ENCODE data around the gene B4GALT1.

Gene B4GALT1

DNA sequence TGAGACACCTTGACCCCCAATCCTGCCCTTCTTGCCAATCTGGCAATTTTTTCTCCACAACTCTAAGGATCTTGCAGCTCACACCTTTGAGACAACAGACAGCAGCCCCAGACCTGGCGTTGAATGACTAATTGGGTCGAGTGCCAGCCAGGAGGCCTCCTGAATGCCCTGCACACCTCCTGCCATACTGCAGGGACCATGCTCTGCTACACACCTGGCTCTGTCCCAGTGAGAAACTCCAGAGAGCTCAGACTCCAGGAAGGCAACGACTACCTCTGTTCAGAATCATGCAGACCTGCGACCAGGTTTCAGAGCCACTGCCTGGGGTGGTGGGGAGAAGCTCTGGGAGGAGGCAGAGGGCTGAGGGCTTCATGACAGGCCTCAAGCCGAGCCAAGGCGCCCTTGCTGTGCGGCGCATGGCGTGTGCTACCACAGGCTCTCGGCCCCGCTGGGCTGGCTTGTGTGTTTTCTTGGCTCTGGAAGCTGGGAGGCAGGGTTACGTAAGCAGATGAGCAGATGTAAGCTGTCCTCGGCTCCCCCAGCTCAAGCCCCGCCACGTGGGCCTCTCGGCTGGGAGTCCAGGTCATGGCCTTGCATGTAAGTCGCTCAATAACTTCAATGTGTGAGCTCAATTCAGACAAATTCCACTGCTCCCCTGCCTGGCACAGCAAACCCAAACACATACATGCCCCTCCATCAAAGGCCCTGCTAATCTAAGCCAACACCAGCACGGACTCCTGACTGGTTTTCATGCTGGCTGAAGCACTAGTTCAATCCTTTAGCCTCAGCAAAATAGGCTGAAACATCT is 27.5 kb downstream of the B4GALT1 start:
- no peak for DNase-seq (ENCODE audit: low read depth)

DNA sequence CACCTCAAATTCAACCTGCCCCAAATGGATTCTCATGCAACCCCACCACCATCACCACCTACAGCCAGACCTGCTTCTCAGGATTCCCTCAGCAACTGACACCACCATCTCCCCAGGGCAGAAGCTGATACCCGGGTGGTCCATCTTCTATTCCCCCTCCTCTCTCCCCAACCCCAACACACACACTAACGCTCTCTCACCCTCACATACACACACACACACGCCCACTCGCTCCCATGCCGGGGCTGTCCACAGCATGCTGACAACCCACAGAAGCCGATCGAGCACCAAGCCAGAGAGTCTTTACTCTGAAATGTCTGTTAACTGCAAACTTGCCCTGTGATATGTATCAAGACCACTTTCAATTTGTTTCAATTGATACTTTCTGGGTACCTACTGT is 28.4 kb downstream of the B4GALT1 start:
- DNase-seq (ENCODE audit: low read depth) = no peak

DNA sequence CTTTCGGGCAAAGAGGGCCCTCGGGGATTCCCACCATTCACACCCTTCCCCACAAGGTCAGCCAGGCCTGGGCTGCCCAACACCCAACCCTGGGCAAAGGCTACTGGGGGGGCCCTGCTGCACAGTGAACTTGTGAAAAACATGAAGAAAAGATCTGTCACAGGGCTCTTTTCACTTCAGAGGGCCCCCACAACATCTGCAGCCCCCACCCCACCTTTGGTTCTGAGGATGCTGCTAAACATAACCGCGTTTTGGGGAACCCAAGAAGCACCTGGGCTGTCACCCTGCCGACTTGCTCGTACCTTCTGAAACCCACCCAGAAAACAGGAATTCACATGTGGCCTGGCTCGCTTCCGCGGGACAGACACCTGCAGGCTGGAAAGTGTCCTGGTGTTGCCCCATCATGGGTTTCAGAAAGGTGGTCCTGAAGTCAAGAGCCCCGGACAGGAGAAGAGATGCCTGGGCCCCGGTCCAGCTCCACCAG is 29.3 kb downstream of the B4GALT1 start:
- no peak for DNase-seq (ENCODE audit: low read depth)

DNA sequence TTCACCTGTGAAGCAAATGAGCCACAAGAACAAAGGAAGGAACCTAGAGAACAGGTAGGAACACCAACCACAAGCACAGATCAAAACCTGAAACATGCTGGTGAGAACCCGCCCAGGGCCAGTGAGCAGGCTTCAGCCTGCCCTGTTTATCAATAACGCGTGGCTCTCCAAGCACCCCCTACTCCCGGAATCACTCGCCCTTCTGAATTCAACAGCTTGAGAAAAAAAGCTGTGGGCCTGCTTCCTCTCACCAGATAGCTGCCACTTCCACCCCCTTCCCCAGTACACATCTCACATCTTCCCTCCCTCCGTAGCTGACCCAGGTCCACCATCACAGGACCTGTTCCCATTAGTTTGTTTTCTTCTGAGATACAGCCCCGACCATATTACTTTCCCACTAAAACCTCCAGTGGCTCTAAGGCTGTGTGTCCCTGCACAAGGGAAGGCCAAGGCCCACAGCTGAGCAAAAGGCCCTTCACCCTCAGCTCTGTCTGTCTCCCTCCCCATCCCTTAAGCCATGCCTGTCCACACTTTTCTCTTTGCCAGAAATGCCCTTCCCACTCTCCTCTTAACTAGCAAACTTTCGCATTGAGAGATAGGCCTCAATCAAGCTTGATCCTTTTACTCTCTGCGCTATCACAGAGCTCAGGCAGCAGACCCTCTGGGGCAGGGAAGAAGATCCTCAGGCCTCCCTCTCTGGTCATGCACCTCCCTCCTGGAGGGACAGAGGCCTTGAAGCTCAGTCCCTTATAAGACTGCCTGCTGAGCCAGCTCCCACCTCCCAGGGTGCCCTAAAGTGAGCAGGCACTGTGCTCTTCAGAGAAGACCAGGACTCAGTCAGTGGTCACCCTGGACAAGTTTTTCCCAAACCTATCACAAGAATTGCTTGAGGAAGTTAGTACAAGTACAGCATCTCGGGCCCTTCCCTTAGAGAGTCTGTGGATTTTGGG is 30.1 kb downstream of the B4GALT1 start:
- DNase-seq (ENCODE audit: low read depth) = no peak

DNA sequence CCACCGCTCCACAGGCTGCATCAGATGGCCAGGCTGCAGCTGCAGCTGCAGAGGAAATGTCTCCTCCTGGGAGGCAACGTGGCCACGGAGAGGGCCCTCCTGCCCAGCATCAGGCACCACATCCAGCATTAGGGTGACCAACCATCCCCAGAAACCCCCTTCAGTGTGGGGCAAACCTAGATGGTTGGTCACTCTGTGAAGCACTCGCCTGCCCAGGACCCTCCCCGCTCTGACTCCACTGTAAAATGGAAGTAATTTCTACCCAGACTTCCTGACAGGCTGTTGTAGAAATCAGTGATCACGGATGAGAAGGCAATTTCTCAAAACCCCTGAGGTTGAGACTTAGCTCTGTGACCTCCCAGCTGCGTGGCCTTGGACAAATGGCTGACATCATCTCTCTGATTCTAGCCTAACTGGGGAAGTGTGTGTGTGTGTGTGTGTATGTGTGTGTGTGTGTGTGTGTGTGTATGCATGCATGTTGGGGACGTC is 31.6 kb downstream of the B4GALT1 start:
- DNase-seq (ENCODE audit: low read depth) = no peak

DNA sequence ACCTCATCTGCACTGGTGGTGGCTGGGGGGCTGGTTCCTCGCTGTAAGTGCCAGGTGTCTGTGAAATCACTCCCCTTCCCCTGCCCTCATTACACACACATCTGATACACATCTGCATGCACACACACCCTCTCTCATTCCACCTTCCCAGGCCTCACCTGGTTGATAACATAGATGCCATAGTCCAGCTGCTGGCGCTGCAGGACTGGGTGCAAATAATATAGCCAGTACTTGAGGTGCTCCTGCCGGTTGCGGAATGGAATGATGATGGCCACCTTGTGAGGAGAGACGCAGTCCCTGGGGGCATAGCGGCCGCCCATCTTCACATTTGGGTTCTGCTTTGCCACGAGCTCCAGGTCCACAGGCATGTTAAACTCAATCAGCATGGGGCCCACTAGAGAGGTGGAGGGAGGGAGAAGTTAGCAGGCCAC is 32.1 kb downstream of the B4GALT1 start:
- DNase-seq (ENCODE audit: low read depth) = no peak

DNA sequence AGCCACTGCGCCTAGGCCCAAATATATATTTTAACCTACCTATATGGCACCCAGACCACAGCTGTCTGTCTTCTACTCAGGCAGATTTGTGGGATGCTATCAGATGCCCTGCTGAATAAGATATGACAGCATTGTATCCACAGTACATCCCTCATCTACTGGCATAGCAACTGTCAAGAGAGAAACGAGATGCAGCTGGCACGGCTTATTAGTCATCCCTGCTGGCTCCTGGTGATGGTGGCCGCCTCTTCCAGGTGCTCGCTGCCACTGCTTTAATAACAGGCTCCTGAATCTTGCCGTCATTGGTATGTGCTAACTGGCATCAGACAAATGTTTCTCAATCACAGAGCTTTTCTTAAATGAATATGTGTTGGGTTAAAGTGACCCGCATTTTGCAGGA is 34.0 kb downstream of the B4GALT1 start:
- DNase-seq (ENCODE audit: low read depth) = no peak

DNA sequence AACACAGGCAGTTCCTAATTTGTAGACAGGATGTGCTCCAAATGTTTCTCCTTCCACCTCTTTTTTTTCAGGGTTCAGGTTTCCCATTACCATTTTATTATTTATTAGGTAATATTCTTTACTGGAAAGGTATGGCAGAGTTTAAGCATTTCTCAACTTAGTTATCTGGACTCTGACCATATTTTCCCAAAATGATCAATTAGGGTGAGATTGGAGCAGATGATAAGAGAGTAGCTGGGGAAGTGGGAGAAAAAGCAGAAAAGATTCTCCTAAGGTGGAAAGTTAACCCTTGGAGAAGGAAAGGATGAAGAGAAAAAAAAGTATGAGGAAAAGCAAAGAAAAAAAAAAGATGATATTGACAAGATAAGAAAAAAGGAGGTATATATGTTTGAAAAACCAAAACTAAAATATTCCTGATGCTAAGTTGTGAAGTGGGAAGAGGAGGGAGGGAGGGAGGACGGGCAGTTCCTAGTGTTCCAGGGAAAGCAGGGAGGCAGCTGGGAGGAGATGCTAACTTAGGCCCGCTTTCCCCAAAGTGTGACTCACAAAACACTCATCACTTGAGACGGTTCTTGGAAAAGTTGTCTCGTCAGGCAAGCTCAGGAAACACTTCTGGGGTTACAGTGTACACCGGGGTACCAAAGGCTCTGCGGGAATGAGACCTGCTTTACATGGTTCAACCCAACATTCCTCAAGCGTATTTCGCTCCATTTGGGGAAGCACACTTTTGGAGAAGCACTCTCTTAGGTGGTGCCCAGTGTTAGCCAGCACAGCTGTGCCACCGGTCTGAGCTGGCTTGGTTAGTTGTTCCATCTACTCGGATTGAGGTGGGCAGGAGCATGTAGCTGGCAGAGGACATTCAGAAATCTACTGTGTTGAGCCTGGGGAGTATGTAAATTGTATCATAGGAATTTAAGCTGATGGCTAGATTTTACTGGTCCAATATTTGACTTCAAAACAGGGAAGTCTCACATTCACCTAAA is 35.1 kb downstream of the B4GALT1 start:
- no peak for DNase-seq (ENCODE audit: low read depth)

DNA sequence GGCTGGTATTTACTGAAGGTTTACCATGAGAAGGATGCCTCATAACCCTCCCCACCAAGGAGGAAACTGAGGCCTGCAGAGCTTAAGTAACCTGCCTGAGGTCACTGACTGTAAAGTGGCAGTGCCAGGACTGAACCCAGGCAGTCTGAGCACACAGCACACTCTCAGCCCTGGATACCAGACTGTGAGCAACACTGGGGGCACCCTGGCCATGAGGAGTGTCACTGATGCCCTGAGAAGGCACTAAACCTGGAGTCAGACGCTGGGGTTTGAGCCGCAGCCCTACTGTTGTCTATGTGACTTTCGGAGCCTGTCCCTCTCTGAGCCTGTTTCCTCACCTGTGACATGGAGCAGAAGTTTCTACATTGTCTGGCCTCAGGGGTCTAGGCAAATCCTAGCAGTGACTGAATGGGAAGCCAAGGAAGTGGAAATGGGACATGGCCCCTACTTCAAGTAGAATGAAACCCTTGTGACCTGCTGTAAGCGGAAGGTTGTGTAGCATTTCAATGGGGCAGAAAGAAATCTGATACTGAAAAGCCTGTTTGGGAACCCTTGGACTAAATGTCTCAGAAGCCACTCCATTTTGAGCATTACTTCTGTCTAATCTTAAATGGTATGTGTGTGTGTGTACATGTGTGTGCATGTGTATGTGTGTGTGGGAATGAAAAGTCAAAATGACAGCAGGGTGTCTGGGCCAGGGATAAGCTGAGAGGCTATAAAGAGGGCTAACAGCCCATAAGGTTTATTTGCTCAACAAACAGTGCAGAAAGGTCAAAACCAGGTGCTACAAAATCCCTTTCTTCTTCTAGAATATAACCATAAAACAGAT is 36.0 kb downstream of the B4GALT1 start:
- DNase-seq (ENCODE audit: low read depth) = no peak

DNA sequence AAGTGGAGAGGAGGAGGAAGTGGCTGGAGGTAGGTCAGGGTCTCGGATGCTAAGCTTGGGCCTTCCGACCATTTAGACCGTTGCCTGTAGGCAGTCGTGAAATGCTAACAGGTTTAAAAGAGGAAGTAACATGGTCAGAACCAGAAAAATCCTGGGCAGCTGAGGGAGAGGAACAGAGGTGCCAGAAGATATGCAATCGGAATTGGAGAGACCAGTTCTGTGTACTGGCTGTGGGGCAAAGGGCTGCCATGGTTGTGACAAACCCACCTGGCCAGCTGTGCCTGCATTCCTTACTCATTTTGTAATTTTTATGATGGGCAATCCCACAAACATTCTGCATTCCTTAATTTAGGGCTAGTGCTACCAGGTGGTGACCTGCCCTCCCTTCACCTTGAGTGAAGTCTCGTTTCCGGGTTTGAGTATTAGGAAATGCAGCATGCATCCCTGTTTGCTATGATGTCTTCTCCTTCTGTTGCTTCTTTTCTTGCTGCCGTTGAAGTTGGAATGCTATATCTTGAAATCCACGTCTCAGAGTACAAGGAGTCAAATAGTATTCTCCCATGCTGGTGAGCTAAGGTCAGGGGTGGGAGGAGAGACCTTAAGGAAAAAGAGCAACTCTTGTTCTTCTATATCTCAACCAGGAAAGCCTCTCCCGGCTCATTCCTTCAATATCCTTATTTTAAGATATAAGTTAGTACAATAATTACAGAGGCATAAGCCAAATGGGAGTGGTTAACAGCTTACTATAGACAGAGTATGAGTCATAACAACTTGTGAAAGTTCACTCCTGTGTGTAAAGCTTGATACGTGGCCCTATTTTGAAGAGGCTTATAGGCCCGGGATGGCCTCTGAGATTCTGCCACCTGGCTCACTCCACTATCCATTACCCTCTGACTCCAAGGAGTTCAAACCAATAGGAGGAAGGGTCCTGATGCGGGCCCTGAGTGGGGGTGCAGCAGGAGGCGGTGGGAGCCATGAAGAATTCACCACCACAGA is 37.0 kb downstream of the B4GALT1 start:
- DNase-seq (ENCODE audit: low read depth) = no peak

DNA sequence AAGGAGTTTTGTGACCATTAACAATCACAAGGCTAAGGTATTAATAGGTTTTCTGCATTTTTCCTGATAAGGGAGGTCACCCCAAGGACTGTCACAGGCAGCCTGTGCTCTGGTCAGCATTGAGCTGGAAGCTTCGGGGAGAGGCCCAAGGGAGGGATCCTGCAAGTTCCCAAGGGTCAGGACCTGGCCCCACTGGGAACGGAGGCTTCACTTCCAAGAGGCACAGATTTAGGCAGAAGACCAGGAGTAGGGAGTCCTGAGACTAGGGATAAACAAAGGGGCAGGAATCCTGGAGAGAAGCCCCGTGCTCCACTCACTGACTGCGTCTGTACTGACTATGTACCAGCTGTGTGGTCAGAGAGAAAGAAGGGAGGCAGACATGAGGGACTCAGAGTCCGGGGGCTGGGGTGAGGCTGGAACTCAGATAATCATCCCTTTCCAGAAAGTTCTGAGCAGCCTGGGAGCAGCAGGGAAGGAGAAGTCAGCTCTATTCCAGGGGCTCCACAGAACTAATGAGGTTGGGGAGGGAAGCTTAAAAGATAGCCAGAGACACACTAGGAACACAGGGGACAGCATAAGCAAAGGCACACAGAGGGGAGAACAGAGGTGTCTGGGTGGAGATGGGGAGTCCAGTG is 37.8 kb downstream of the B4GALT1 start:
- no peak for DNase-seq (ENCODE audit: low read depth)

DNA sequence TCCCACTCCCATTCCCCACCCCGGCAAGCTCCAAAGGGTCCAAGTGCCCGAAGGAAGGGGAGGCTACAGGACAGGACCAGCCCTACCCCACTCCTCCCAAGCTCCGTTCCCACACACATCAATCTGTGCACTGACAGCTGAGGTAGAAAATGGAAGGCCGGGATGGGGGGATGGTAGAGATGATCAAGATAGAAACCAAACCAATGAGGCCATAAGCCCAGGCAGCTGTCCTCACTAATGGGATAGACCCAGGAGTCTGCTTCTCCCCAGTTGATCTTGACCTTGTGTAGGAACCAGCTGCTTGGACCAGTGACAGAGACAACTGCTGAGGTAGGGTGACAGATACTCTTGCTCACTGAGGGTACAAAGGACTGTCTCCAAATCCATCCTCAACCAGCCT is 38.6 kb downstream of the B4GALT1 start:
- DNase-seq (ENCODE audit: low read depth) = no peak

DNA sequence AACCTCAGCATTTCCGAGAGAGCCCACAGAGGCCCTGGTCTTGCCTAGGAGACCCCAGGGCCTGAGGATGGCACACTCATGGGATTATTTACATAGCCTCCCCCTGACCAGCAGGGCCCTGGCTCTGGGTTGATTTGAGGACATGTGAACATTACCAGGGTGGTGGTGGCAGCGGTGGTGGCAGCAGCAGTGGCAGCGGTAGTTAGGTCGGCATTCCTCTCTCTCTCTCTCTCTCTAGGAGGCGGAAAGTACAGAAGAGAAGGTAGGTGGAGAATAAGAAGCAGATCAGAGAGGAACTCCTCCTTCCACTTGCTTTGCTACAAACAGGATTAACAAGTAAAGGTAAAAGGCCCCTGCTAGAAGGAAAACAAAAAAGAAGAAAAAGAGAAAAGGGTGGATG is 39.3 kb downstream of the B4GALT1 start:
- no peak for DNase-seq (ENCODE audit: low read depth)

DNA sequence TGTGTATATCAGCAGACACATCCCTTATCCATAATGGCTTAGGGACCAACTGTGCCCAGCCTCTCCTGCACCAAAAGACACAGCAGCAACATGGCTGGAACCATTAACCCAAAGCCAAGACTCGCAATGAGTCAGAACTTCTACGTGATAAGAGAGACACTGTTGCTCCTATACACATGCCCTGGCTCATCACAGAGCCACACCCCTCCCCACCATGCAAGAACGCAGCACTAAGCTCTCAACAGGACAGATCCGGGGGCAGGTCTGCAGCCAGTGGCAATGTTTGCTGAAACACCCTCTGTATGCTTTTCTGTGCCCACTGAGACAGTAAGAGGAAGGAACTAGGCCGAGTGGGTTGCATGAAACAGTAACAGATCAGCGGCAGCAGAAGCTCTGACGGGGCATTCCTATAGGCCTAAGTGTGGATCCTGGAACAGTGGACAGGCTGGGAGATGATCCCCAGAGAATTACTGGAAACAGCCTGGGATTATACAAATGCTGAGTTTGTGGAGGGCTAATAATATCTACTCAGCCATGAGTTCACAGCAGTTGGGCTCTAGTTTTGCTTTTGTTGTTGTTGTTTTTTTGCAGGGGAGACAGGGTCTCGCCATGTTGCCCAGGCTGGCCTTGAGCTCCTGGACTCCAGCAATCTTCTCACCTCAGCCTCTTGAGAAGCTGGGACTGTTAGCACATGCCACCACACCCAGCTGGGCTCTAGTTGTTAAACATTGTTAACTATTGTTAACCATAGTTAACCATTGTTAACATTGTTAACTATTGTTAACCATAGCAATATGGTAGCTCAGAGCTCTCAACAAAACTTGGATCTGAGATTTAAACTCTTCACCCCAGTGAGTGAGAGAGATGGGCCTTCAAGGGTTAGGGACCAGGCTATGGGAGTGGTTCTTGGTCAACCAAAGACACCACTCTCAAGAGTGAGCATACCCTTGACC is 41.0 kb downstream of the B4GALT1 start:
- DNase-seq (ENCODE audit: low read depth) = no peak

DNA sequence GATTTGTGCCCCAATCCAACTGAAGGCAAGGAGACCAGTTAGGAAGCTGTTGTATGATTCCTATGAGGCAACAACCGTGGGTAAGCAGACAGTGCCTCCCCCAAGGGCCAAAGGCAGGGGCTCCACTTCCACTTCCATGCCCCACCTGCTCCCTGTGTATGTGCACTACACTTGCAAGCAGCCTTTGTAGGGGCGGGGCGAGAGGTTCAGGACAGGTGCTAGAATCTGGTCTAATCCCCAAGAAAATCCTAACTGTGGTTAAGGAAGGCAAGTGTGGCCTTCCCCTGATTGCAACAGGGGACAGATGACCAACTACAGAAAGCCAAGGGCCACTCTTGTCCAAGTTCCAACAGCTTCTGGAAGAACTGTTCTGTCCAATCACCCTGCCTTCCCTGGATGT is 41.7 kb downstream of the B4GALT1 start:
- no peak for DNase-seq (ENCODE audit: low read depth)

DNA sequence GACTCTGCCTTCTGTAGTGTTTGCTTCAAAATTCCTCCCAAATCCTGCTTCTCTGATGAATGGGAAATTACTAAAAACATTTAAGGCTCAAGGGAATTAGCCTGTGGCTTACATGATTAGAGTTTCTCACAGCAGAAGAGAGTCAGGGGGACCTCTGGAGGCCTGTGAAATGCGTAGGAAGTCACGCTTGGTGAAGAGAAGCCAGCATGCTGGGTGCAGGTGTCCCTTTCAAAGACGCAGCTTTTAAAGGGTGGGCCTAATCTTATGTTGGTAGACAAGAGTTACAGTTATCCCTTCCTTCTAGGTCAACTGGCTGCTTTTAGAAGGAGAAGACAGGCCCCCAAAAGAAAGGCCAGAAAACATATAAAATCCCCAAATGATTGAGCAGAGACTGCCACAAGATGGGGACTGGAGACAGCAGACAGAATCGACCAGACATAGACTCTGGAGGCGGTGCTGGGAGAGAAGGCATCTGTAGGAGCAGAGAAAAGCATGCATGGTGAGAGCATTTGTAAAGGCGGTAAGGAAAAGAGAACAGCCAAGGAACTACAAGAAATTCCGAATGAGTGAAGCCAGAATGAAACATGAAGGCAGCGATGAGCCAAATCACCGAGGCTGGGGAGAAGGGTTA is 42.3 kb downstream of the B4GALT1 start:
- no peak for DNase-seq (ENCODE audit: low read depth)

DNA sequence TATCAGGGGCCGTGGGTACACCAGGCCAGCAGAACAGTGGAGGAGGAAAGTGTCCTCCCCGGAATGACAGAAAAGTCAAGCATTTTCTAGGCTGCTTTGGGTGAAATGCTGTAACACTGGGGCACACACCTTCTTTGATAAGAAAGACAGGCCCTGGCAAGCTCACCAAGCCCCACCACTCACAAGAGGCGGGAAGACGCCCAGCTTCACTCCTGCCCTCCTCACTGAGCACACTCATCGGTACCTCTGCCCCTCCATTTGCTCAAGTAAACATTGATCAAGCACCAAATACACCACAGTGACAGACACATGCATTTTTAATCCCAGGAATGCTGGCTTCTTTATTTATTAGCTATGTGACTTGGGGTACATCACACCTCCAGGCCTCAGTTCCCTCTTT is 43.1 kb downstream of the B4GALT1 start:
- DNase-seq (ENCODE audit: low read depth) = no peak

Data from activated T-cell treated with anti-CD3 and anti-CD28 coated beads for 24 hours (primary cell).